ENCODE measurements around the gene STK38L.

DNA sequence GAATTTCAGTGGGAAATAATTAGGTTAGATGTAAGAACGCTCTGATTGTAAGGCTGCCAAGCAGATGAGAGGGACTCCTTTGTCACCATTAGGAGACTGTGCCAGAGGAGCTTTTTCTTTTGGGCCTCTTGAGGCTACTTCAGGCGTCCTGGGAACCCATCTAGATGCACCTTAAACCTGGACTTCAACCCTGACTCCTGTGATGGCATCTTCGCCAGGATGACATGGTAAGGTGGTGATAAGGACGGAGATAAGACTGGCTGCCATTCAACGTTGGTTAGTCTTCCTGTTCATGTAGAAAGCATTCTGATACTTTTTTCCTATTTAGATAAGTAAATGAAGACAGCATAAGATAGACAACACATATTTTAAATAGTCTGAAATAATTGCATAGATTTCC, 36.3 kb downstream of the STK38L start:
- no peak for TF ChIP-seq POLR2A (IDR thresholded peaks at IDR 0.05)
- TF ChIP-seq, protein P1, sequence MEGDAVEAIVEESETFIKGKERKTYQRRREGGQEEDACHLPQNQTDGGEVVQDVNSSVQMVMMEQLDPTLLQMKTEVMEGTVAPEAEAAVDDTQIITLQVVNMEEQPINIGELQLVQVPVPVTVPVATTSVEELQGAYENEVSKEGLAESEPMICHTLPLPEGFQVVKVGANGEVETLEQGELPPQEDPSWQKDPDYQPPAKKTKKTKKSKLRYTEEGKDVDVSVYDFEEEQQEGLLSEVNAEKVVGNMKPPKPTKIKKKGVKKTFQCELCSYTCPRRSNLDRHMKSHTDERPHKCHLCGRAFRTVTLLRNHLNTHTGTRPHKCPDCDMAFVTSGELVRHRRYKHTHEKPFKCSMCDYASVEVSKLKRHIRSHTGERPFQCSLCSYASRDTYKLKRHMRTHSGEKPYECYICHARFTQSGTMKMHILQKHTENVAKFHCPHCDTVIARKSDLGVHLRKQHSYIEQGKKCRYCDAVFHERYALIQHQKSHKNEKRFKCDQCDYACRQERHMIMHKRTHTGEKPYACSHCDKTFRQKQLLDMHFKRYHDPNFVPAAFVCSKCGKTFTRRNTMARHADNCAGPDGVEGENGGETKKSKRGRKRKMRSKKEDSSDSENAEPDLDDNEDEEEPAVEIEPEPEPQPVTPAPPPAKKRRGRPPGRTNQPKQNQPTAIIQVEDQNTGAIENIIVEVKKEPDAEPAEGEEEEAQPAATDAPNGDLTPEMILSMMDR (IDR thresholded peaks at IDR 0.05): no peak

Measured in testis (tissue), 2 donors.